ENCODE measurements around the gene DCUN1D4.

DNA sequence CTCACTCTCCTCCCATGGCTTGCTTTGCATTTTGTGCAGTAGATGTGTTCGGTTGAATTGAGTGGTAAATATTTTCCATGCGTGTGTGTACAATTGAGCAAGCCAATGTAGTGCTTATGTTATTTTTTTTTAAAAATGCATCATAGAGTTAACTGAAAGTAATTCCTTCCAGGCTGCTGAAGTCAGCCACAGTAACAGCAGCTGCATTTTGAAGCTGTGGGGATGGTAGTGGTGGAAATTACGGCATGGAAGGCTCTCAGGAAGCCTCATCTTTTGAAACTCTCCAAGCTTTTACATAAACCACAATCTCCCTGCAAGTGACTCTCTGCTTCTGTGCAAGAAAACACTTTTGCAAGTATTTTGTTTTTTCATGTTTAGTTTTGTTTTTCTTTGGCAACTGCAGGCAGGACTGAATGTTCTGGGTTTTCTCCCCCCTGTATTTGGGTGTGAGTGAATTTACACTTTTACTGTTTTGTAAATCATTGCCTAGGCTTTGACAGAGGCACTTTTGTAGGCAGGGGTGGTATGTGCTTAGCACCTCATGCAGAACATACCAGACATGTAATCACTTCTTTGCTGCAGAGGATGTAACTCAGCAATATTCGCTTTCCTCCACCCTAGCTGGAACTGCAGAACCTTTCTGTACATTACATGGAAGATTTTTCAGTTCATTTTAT lies 121.0 kb downstream of the DCUN1D4 start:
- TF ChIP-seq CTCF (IDR thresholded peaks at IDR 0.05): no peak
- TF ChIP-seq MYBL2 (CRISPR knock-in tag; IDR thresholded peaks at IDR 0.05): no peak

Measured in WTC11 (cell line).